Measurements from ENCODE around the gene GABBR2. TPM values are rescaled to one million over a fixed set of nuclear protein-coding genes. Genes with fewer than 3 reads are reported as not detected.
"Not testable (repeated sequence)": the region's sequence is repeated elsewhere in the genome, so short reads cannot be mapped to it uniquely, and the experiment has no call there.

Gene GABBR2
- polyA plus RNA-seq, 1 of the 3 experiments (the other 2 are of a cell fraction): not detected

GRCh38 chr9:98270284-98270683 is 438.5 kb downstream of the GABBR2 start:
- H3K27ac ChIP-seq (ENCODE audit: low read depth in 2 of 2, low read length in 1 of 2); H4K20me1 ChIP-seq (ENCODE audit: insufficient read depth); CTCF ChIA-PET; H2AFZ ChIP-seq (ENCODE audit: low read depth); H3K9me3 ChIP-seq; H3K9ac ChIP-seq; DNase-seq; H3K27me3 ChIP-seq (ENCODE audit: insufficient read depth); H3F3A ChIP-seq (replicated peaks; ENCODE audit: insufficient read depth); H3K79me2 ChIP-seq (ENCODE audit: insufficient read depth); H3K9me2 ChIP-seq; POLR2A ChIA-PET; H3K4me1 ChIP-seq (ENCODE audit: control insufficient read depth in 1 of 2, insufficient read depth in 2 of 2, low read depth in 1 of 2, low read length in 1 of 2); H3K36me3 ChIP-seq (replicated peaks in 1 of 2; ENCODE audit: control insufficient read depth in 1 of 2, insufficient read depth in 2 of 2, low read length in 1 of 2); H3K4me2 ChIP-seq; H3K4me3 ChIP-seq (ENCODE audit: low read depth in 2 of 2, low read length in 1 of 2): not testable (repeated sequence)
- WGBS (ENCODE audit: low lambda C conversion rate): 63% methylated on average over 11 of the region's 11 CpGs

DNA sequence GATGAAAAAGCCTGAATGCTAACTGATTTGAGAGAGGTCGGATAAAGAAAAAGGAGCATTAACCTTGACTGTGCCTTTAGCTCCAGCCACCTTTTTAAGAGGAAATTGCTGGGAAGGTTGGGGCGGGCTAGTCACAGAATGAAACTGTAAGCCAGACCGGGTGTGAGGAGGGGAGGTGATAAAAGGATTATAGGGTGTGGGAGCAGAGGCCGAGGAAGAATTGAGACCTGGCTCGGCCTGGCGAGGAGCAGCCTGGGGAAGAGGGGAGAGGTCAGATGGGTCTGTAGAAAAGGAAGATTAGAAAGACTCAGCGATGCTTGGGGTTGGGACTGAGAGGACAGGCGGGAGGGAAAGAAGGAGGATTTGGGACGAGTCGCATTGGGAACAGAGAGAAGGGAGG is 439.1 kb downstream of the GABBR2 start:
- H3K4me3 ChIP-seq (ENCODE audit: low read depth in 2 of 2, low read length in 1 of 2); H3K79me2 ChIP-seq (ENCODE audit: insufficient read depth); H3K36me3 ChIP-seq (replicated peaks in 1 of 2; ENCODE audit: control insufficient read depth in 1 of 2, insufficient read depth in 2 of 2, low read length in 1 of 2); H4K20me1 ChIP-seq (ENCODE audit: insufficient read depth); H3K27me3 ChIP-seq (ENCODE audit: insufficient read depth); CTCF ChIA-PET; DNase-seq; H3K9me3 ChIP-seq; POLR2A ChIA-PET; H3K9ac ChIP-seq; H3F3A ChIP-seq (replicated peaks; ENCODE audit: insufficient read depth); H3K9me2 ChIP-seq; H3K4me1 ChIP-seq (ENCODE audit: control insufficient read depth in 1 of 2, insufficient read depth in 2 of 2, low read depth in 1 of 2, low read length in 1 of 2); H2AFZ ChIP-seq (ENCODE audit: low read depth); H3K4me2 ChIP-seq; H3K27ac ChIP-seq (ENCODE audit: low read depth in 2 of 2, low read length in 1 of 2): not testable (repeated sequence)
- 68% methylated on average over 10 of the region's 10 CpGs for WGBS (ENCODE audit: low lambda C conversion rate)

DNA sequence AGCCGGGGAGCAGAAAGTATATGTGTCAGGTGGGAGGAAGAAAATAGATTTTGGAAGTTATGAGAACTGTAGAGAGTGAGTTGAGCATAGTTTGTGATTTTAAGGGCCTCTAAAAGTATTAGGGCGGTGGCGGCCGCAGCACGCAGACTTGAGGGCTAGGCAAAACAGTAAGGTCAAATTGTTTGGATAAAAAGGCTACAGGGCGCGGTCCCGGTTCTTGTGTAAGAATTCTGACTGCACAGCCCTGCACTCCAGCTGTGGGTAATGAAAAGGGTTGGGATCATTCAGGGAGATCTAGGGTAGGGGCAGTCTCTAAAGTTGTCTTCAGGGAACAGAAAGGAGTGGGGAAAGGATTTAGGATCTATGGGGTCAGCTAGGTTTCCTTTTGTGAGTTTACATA is 441.2 kb downstream of the GABBR2 start:
- H3K36me3 ChIP-seq (replicated peaks in 1 of 2; ENCODE audit: control insufficient read depth in 1 of 2, insufficient read depth in 2 of 2, low read length in 1 of 2); POLR2A ChIA-PET; H2AFZ ChIP-seq (ENCODE audit: low read depth); H3K9me2 ChIP-seq; H3K79me2 ChIP-seq (ENCODE audit: insufficient read depth); CTCF ChIA-PET; H3K9ac ChIP-seq; H3K27ac ChIP-seq (ENCODE audit: low read depth in 2 of 2, low read length in 1 of 2); H3K4me2 ChIP-seq; H3K9me3 ChIP-seq; H3K4me1 ChIP-seq (ENCODE audit: control insufficient read depth in 1 of 2, insufficient read depth in 2 of 2, low read depth in 1 of 2, low read length in 1 of 2); H4K20me1 ChIP-seq (ENCODE audit: insufficient read depth); H3F3A ChIP-seq (replicated peaks; ENCODE audit: insufficient read depth); H3K4me3 ChIP-seq (ENCODE audit: low read depth in 2 of 2, low read length in 1 of 2); H3K27me3 ChIP-seq (ENCODE audit: insufficient read depth); DNase-seq: not testable (repeated sequence)
- WGBS (ENCODE audit: low lambda C conversion rate): 92% methylated on average over 8 of the region's 8 CpGs

GRCh38 chr9:98264516-98264915 is 444.2 kb downstream of the GABBR2 start:
- Histone ChIP-seq H3K4me1 (ENCODE audit: control insufficient read depth in 1 of 2, insufficient read depth in 2 of 2, low read depth in 1 of 2, low read length in 1 of 2) (no peaks in the 10 kb centered on the region), H4K20me1 (ENCODE audit: insufficient read depth) (no peaks in the 10 kb centered on the region), H3K27me3 (ENCODE audit: insufficient read depth) (no peaks in the 10 kb centered on the region), H3K27ac (ENCODE audit: low read depth in 2 of 2, low read length in 1 of 2) (no peak overlapping the region), H3K36me3 (replicated peaks in 1 of 2; ENCODE audit: control insufficient read depth in 1 of 2, insufficient read depth in 2 of 2, low read length in 1 of 2) (no peaks in the 10 kb centered on the region), H3K9me2 (no peaks in the 10 kb centered on the region), H3K9me3 (no peaks in the 10 kb centered on the region), H3K4me3 (ENCODE audit: low read depth in 2 of 2, low read length in 1 of 2) (no peak overlapping the region), H2AFZ (ENCODE audit: low read depth) (no peak overlapping the region), H3F3A (replicated peaks; ENCODE audit: insufficient read depth) (no peaks in the 10 kb centered on the region), H3K4me2 (no peak overlapping the region), H3K9ac (no peak overlapping the region), H3K79me2 (ENCODE audit: insufficient read depth) (no peaks in the 10 kb centered on the region)
- ChIA-PET POLR2A (no interaction called here), CTCF (interaction anchor here (0.7 to 3.8 kb wide), 35 partner anchors 9 to 795 kb away, joined by 3 to 49 read pairs (median 5); partner anchors contain the start of genes CORO2A, NANS, TBC1D2 and TRMO)
- DNase-seq: no peak
- 49% methylated on average over 2 of the region's 2 CpGs for WGBS (ENCODE audit: low lambda C conversion rate)
- no peak for TF ChIP-seq FOXM1 (IDR thresholded peaks at IDR 0.05; ENCODE audit: low read depth)
- no peak for TF ChIP-seq ZBTB33 (IDR thresholded peaks at IDR 0.05; ENCODE audit: borderline replicate concordance, low read depth)
- TF ChIP-seq RCOR1 (IDR thresholded peaks at IDR 0.05; ENCODE audit: low read length): no peak
- no peak for TF ChIP-seq MEF2A (IDR thresholded peaks at IDR 0.05; ENCODE audit: borderline replicate concordance, low read depth)
- TF ChIP-seq, protein P1, sequence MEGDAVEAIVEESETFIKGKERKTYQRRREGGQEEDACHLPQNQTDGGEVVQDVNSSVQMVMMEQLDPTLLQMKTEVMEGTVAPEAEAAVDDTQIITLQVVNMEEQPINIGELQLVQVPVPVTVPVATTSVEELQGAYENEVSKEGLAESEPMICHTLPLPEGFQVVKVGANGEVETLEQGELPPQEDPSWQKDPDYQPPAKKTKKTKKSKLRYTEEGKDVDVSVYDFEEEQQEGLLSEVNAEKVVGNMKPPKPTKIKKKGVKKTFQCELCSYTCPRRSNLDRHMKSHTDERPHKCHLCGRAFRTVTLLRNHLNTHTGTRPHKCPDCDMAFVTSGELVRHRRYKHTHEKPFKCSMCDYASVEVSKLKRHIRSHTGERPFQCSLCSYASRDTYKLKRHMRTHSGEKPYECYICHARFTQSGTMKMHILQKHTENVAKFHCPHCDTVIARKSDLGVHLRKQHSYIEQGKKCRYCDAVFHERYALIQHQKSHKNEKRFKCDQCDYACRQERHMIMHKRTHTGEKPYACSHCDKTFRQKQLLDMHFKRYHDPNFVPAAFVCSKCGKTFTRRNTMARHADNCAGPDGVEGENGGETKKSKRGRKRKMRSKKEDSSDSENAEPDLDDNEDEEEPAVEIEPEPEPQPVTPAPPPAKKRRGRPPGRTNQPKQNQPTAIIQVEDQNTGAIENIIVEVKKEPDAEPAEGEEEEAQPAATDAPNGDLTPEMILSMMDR (IDR thresholded peaks at IDR 0.05): no peak
- no peak for TF ChIP-seq FOXJ3 (CRISPR knock-in tag; IDR thresholded peaks at IDR 0.05)
- TF ChIP-seq FOSL2 (IDR thresholded peaks at IDR 0.05; ENCODE audit: borderline replicate concordance, low read depth): no peak
- TF ChIP-seq YY1 (IDR thresholded peaks at IDR 0.05; ENCODE audit: low read depth): no peak
- no peak for TF ChIP-seq REST (IDR thresholded peaks at IDR 0.05; ENCODE audit: low read depth, low read length)
